HepG2 (cell line): ENCODE measurements around the gene ZBTB44.

Experiments
- CTCF ChIP-seq: sonication (generic); formaldehyde crosslinking; IDR thresholded peaks from 2 replicates; pipeline ENCODE4 v1.5.0; 2020; ENCODE audit warnings: mild to moderate bottlenecking, missing genetic modification reagents, moderate library complexity
- ELF4 ChIP-seq: sonication (generic); formaldehyde crosslinking; IDR thresholded peaks from 2 replicates; pipeline ENCODE4 v1.5.0; 2020; ENCODE audit warnings: missing genetic modification reagents, mild to moderate bottlenecking, moderate library complexity, borderline replicate concordance
- NR3C1 ChIP-seq: sonication (generic); formaldehyde crosslinking; IDR thresholded peaks from 2 replicates; pipeline ENCODE4 v1.4.0; 2020; ENCODE audit warnings: missing genetic modification reagents
- POLR2A ChIP-seq, 2 experiments: IDR thresholded peaks; 2 replicates each; pipeline ENCODE4 v1.6.1; 2011; ENCODE audit warnings: low read depth in 2 of 2, low read length in 2 of 2, mild to moderate bottlenecking in 1 of 2, moderate library complexity in 1 of 2; ENCODE audit not compliant: insufficient read depth in 1 of 2
- SP2 ChIP-seq: sonication (generic); formaldehyde crosslinking; IDR thresholded peaks from 2 replicates; pipeline ENCODE4 v1.5.1; 2020; ENCODE audit warnings: mild to moderate bottlenecking, missing genetic modification reagents
- SUZ12 ChIP-seq: fragments of 150-350 bp; IDR thresholded peaks from 2 replicates; pipeline ENCODE4 v1.6.1; 2014; ENCODE audit warnings: low read depth, low read length
- ZNF205 ChIP-seq: IDR thresholded peaks from 2 replicates; pipeline ENCODE4 v1.6.1; 2018; ENCODE audit warnings: missing biosample characterization, missing genetic modification reagents
- ZNF232 ChIP-seq: sonication (generic); formaldehyde crosslinking; IDR thresholded peaks from 2 replicates; pipeline ENCODE4 v1.4.0; 2020; ENCODE audit warnings: missing genetic modification reagents, borderline replicate concordance
- ZNF274 ChIP-seq: sonication (generic); formaldehyde crosslinking; IDR thresholded peaks from 2 replicates; pipeline ENCODE4 v1.5.1; 2020; ENCODE audit warnings: mild to moderate bottlenecking, missing genetic modification reagents
- ZNF564 ChIP-seq: sonication (generic); formaldehyde crosslinking; IDR thresholded peaks from 2 replicates; pipeline ENCODE4 v1.8.1; 2023; ENCODE audit warnings: mild to moderate bottlenecking, missing genetic modification reagents
- TF ChIP-seq, protein P1 (sequence below): sonication (generic); formaldehyde crosslinking; IDR thresholded peaks from 2 replicates; pipeline ENCODE4 v1.4.0; 2020; ENCODE audit warnings: missing genetic modification reagents; ENCODE audit errors: not compliant biosample characterization

- TF ChIP-seq SUZ12 (no peak), ZNF564 (CRISPR knock-in tag) (no peak), CTCF (CRISPR knock-in tag) (no peak), NR3C1 (CRISPR knock-in tag) (no peak), ZNF232 (CRISPR knock-in tag) (no peak), ZNF274 (CRISPR knock-in tag) (no peak), SP2 (CRISPR knock-in tag) (no peak), ELF4 (CRISPR knock-in tag) (no peak), ZNF205 (no peak), POLR2A (IDR thresholded peaks at IDR 0.05; ENCODE audit: insufficient read depth in 1 of 2, low read depth in 2 of 2, low read length in 2 of 2) (no peak)
- TF ChIP-seq, protein P1, sequence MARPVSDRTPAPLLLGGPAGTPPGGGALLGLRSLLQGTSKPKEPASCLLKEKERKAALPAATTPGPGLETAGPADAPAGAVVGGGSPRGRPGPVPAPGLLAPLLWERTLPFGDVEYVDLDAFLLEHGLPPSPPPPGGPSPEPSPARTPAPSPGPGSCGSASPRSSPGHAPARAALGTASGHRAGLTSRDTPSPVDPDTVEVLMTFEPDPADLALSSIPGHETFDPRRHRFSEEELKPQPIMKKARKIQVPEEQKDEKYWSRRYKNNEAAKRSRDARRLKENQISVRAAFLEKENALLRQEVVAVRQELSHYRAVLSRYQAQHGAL (CRISPR knock-in tag), result no peak
Observed at GRCh38 chr11:130347261-130347660, 32.5 kb upstream of the ZBTB44 start.
